Bronchial epithelial cell (primary cell): ENCODE results near the gene NID2. TPM values are rescaled to one million over a fixed set of nuclear protein-coding genes. Genes with fewer than 3 reads are reported as not detected.
A peak's percentile ranks its signal among the peaks of the same experiment; 100 is the strongest.

Experiments
- DNase-seq: peaks from one replicate; pipeline ENCODE4 v3.0.0-alpha.2; 2010; ENCODE audit warnings: low read depth
- FAIRE-seq: peaks from 2 replicates; lab custom pipeline; 2011; peaks lifted over from hg19 to GRCh38; lab: Jason Lieb, UNC
- H3K27me3 ChIP-seq: 2 replicates; pipeline ENCODE4 v1.5.1; 2011; ENCODE audit warnings: low read length; ENCODE audit not compliant: control insufficient read depth, insufficient read depth
- H3K36me3 ChIP-seq: 2 replicates; pipeline ENCODE4 v1.5.1; 2011; ENCODE audit warnings: low read length; ENCODE audit not compliant: control insufficient read depth, insufficient read depth
- H3K4me3 ChIP-seq: 2 replicates; pipeline ENCODE4 v1.5.1; 2011; ENCODE audit warnings: mild to moderate bottlenecking, low read depth, low read length, control low read depth
- total RNA-seq: library from RNA; depleted of rRNA; stranded (reverse); fragments of >200 nt; gene quantifications from 2 replicates; pipeline ENCODE4 v1.2.1, GENCODE V29; 2014
- TF ChIP-seq, protein P1 (sequence below): IDR thresholded peaks from 2 replicates; pipeline ENCODE4 v1.5.1; 2011; ENCODE audit warnings: mild to moderate bottlenecking, moderate library complexity, low read length, control low read depth, inconsistent platforms; ENCODE audit not compliant: insufficient read depth, severe bottlenecking

Gene NID2
- total RNA-seq, 1 donor from 2014 or later, result 3.9 TPM

DNA sequence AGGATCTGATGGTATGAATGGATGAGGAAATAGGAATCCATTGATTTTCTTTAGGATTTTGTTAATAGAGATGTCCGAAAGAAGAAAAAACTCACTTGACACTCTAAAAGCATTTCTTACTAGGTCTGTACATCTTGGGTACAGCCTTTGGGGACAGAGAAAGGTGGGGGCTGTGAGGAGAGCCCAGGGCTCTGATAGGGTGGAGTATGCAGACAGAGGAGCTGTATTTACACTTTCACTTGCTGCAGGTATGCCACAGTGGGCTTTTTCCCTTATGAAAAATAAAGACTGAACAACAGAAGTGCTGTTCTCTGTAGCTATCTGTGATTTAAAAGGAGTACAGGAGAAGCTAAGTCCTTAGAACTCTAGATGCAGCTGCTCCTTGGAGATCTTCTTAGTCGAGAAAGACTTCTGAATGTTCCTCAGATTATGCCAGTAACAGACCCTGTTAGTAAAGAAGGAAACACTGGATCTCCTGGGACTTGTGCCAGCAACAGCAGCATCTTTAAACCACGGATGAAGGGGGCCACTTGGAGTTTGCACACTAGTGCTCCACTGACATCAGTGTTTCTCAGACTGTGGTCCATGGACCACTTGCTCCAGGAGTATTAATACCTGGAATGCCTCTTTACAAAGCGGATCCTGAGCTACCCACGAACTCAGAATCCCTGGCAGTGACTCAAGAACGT is 98.9 kb downstream of the NID2 start:
- H3K4me3 ChIP-seq, result no peak overlapping the region
- no peak for DNase-seq
- H3K27me3 ChIP-seq, result peaks cover 2% of the 10 kb centered on the region
- FAIRE-seq, result no peak
- H3K36me3 ChIP-seq, result no peaks in the 10 kb centered on the region
- TF ChIP-seq, protein P1, sequence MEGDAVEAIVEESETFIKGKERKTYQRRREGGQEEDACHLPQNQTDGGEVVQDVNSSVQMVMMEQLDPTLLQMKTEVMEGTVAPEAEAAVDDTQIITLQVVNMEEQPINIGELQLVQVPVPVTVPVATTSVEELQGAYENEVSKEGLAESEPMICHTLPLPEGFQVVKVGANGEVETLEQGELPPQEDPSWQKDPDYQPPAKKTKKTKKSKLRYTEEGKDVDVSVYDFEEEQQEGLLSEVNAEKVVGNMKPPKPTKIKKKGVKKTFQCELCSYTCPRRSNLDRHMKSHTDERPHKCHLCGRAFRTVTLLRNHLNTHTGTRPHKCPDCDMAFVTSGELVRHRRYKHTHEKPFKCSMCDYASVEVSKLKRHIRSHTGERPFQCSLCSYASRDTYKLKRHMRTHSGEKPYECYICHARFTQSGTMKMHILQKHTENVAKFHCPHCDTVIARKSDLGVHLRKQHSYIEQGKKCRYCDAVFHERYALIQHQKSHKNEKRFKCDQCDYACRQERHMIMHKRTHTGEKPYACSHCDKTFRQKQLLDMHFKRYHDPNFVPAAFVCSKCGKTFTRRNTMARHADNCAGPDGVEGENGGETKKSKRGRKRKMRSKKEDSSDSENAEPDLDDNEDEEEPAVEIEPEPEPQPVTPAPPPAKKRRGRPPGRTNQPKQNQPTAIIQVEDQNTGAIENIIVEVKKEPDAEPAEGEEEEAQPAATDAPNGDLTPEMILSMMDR, result no peak

DNA sequence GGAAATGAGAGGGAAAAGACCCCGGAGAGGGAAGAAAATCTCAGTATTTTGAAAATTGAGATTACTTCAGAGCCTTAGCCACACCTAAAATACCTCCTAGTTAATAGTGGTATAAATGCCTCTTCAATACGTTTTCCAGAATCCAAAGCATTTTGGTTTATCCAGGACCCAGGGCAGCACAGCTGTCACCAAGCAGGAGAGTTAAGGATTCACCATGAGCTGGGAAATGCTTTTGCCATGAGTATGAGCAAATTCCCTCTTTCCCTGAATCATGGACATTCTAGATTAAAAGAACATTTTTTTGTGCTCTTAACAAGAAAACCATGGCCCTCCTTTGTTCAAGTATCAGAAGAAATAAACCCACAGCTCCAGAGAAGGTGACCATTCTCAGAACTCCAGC is 101.3 kb downstream of the NID2 start:
- peaks cover 2% of the 10 kb centered on the region for H3K27me3 ChIP-seq
- TF ChIP-seq, protein P1, result no peak
- DNase-seq (no peak), FAIRE-seq (no peak)
- no peaks in the 10 kb centered on the region for H3K36me3 ChIP-seq
- no peak overlapping the region for H3K4me3 ChIP-seq

DNA sequence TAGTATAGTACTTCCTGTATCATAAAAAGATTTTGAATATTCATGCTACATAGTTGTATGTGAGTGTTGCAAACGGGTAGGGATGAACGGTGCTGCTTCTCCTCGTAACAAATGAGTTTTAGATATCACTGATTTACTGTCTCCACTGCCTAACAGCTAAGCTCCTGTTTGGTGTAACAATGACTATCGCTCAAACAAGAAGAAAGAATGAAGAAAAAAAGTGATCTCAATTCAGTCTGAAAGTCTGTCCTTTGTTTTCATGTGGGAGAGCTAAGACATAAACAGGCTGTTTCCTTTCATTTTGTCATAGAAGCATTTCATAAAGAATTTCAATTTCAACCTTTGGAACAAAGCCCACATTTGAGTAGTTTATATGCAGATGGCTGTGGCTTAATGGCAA is 105.6 kb downstream of the NID2 start:
- no peak for DNase-seq
- FAIRE-seq, result no peak
- Histone ChIP-seq H3K27me3 (no peaks in the 10 kb centered on the region), H3K36me3 (no peaks in the 10 kb centered on the region), H3K4me3 (no peak overlapping the region)
- TF ChIP-seq, protein P1, result no peak

DNA sequence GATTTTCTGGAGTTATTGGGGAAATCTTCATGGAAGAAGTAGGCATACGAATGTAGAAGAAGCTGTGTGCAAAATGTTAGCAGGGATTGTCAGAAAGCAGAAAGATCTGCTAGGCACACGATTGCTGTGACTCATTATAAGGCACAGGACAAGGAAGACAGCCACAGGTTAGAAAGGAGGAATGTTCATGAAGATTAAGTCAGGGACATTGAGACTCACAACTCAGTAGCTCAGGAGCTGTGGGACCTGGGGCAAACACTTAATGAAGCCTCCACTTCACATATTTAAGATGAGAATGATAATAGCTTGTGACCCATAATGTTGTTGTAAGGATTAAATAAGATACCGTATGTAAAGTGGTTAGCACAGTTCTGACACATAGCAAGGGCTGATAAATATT is 106.1 kb downstream of the NID2 start:
- FAIRE-seq (peak; percentile 60), DNase-seq (no peak)
- Histone ChIP-seq H3K4me3 (no peak overlapping the region), H3K27me3 (no peaks in the 10 kb centered on the region), H3K36me3 (no peaks in the 10 kb centered on the region)
- TF ChIP-seq, protein P1, result no peak

DNA sequence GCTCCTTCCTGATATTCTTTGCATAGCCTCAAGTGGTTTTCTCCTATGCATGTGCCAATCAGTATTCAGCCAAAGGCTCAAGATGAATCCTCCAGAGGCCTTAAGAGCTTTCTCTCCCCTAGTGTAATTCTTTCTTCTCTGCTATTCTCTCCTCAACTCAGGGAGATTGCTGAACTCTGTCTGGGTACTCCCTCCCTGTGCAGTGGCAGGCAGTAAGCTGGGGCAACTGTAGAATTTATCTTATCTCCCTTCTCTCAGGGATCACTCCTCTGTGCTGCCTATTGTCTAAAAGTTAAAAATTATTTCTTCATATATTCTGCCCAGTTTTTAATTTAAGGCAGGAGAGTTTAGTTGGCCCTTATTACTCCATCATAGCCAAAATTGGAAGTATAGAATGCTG is 108.0 kb downstream of the NID2 start:
- no peak for FAIRE-seq
- no peak overlapping the region for H3K4me3 ChIP-seq

More for the DNA sequence above, 108.0 kb downstream of the NID2 start:
- Histone ChIP-seq H3K27me3 (peaks cover 1% of the 10 kb centered on the region), H3K36me3 (no peaks in the 10 kb centered on the region)
- TF ChIP-seq, protein P1, result no peak
- no peak for DNase-seq
